HG03354 (cell line): ENCODE results near the gene KRTAP4-11.
"Not testable (repeated sequence)": the region's sequence is repeated elsewhere in the genome, so short reads cannot be mapped to it uniquely, and the experiment has no call there.

Experiments
- ATAC-seq: cut with Tn5 transposase; IDR thresholded peaks from one replicate; pipeline ENCODE4 v1.9.1; 2021; ENCODE audit warnings: mild to moderate bottlenecking; ENCODE audit not compliant: unreplicated experiment, poor library complexity, severe bottlenecking

KRTAP4-11 gene

GRCh38 chr17:41098042-41098441, 20.1 kb downstream of the KRTAP4-11 start, which contains the start of gene KRTAP4-8:
KRTAP4-8 (minus strand) TSS chr17:41098142; CDS start chr17:41098084, 58 bp downstream.
- ATAC-seq: no peak

- no peak for ATAC-seq
Observed at GRCh38 chr17:41096055-41096454, 22.1 kb downstream of the KRTAP4-11 start.

- not testable (repeated sequence) for ATAC-seq
Observed at GRCh38 chr17:41088760-41089352, 29.3 kb downstream of the KRTAP4-11 start.

- not testable (repeated sequence) for ATAC-seq
Observed at GRCh38 chr17:41084100-41084856, 33.9 kb downstream of the KRTAP4-11 start, which contains the start of gene KRTAP4-7. KRTAP4-7 (plus strand) TSS chr17:41084150; CDS start chr17:41084207, 57 bp downstream.

- ATAC-seq: not testable (repeated sequence)
Observed at GRCh38 chr17:41083427-41083826, 34.7 kb downstream of the KRTAP4-11 start.

- ATAC-seq: no peak
Observed at GRCh38 chr17:41082626-41083025, 35.5 kb downstream of the KRTAP4-11 start.

GRCh38 chr17:41076788-41077187, 41.4 kb downstream of the KRTAP4-11 start:
- no peak for ATAC-seq

- no peak for ATAC-seq
Observed at GRCh38 chr17:41073676-41074075, 44.5 kb downstream of the KRTAP4-11 start.

GRCh38 chr17:41071606-41072360, 46.4 kb downstream of the KRTAP4-11 start:
- no peak for ATAC-seq

GRCh38 chr17:41069031-41069430, 49.1 kb downstream of the KRTAP4-11 start:
- ATAC-seq: no peak

GRCh38 chr17:41067281-41067680, 50.9 kb downstream of the KRTAP4-11 start:
- no peak for ATAC-seq
